ENCODE results near the gene MTHFD1L.
"Not testable (repeated sequence)": the region's sequence is repeated elsewhere in the genome, so short reads cannot be mapped to it uniquely, and the experiment has no call there.

- not testable (repeated sequence) for TF ChIP-seq SP1 (IDR thresholded peaks at IDR 0.05); L3MBTL2 (conservative IDR thresholded peaks at IDR 0.05); BHLHE40 (IDR thresholded peaks at IDR 0.05; ENCODE audit: borderline replicate concordance); SUZ12 (IDR thresholded peaks at IDR 0.05); FOXA1 (IDR thresholded peaks at IDR 0.05); PKNOX1 (IDR thresholded peaks at IDR 0.05); FOXM1 (IDR thresholded peaks at IDR 0.05; ENCODE audit: borderline replicate concordance); ARNT (IDR thresholded peaks at IDR 0.05); LEF1 (IDR thresholded peaks at IDR 0.05; ENCODE audit: borderline replicate concordance)
These were observed 170.8 kb downstream of the MTHFD1L start for GRCh38 chr6:151036211-151036721.
